HepG2 (cell line): ENCODE data around the gene GRM1. TPM values are rescaled to one million over a fixed set of nuclear protein-coding genes. Genes with fewer than 3 reads are reported as not detected.

ENCODE experiments used
- ATAC-seq: fragments of 200-7000 bp; cut with Tn5 transposase; 3 replicates; pipeline ENCODE4 v1.9.1; 2020; ENCODE audit warnings: mild to moderate bottlenecking, moderate library complexity
- BruUV-seq: library from RNA; stranded (reverse); fragments of 400-500 nt; replicated peaks from 2 replicates; lab custom pipeline; 2021; lab: Mats Ljungman, UMichigan
- CTCF ChIA-PET: fragments of 300-600 bp; formaldehyde crosslinking; extraction: SDS; loops from one replicate; lab custom pipeline; 2021; ENCODE audit warnings: low total read pairs, inconsistent platforms, low intra/inter-chr PET ratio; lab: Yijun Ruan, JAX
- POLR2A ChIA-PET: fragments of 350-600 bp; sonication (Branson Sonifier 250); formaldehyde crosslinking; loops from one replicate; lab custom pipeline; 2020; ENCODE audit warnings: antibody characterized with exemption, inconsistent platforms; lab: Yijun Ruan, JAX
- DNase-seq: peaks from one replicate; pipeline ENCODE4 v3.0.0-alpha.2; 2015; ENCODE audit warnings: low spot score
- FAIRE-seq: peaks from 3 replicates; lab custom pipeline; 2011; peaks lifted over from hg19 to GRCh38; lab: Jason Lieb, UNC
- H2AFZ ChIP-seq: one replicate; pipeline ENCODE4 v1.6.1; 2011; ENCODE audit warnings: low read length, inconsistent platforms
- H3K27ac ChIP-seq: fragments of 300-600 bp; 3 replicates; pipeline ENCODE4 v1.8.0; 2011; ENCODE audit warnings: mixed run types, mild to moderate bottlenecking, mixed read lengths, low read length, inconsistent platforms; ENCODE audit not compliant: insufficient read depth; ENCODE audit errors: extremely low read length
- H3K27me3 ChIP-seq, 2 experiments: fragments of 200-600 bp in 1 of 2; 2 replicates in 1 of 2; 3 replicates in 1 of 2; pipeline versions ENCODE4 v1.6.0 to v1.8.0; 2011; ENCODE audit warnings: low read length in 2 of 2, mild to moderate bottlenecking in 2 of 2, moderate library complexity in 2 of 2, inconsistent platforms in 1 of 2; ENCODE audit not compliant: insufficient read depth in 2 of 2, control insufficient read depth in 1 of 2
- H3K36me3 ChIP-seq, 2 experiments: fragments of 200-600 bp in 1 of 2; replicated peaks in 1 of 2; 2 replicates in 1 of 2; 3 replicates in 1 of 2; pipeline versions ENCODE4 v1.5.1 to v1.8.0; 2011; ENCODE audit warnings: low read length in 2 of 2, inconsistent platforms in 1 of 2; ENCODE audit not compliant: insufficient read depth in 2 of 2, control insufficient read depth in 1 of 2
- H3K4me1 ChIP-seq: 2 replicates; pipeline ENCODE4 v1.5.1; 2012; ENCODE audit warnings: low read length, inconsistent platforms; ENCODE audit not compliant: insufficient read depth
- H3K4me2 ChIP-seq: 2 replicates; pipeline ENCODE4 v1.6.0; 2011; ENCODE audit warnings: low read depth, low read length, inconsistent platforms
- H3K4me3 ChIP-seq, 3 experiments: fragments of 200-600 bp in 1 of 3; sonication (generic), shearing (Covaris generic) in 1 of 3; replicated peaks in 1 of 3; 2 replicates each; pipeline ENCODE4 v1.5.1; 2011 to 2016; ENCODE audit warnings: low read length in 3 of 3, inconsistent platforms in 2 of 3, low read depth in 2 of 3, mild to moderate bottlenecking in 2 of 3, control low read depth in 1 of 3, mixed read lengths in 1 of 3; ENCODE audit not compliant: insufficient read depth in 1 of 3
- H3K79me2 ChIP-seq: one replicate; pipeline ENCODE4 v1.6.1; 2011; ENCODE audit warnings: low read length, inconsistent platforms; ENCODE audit not compliant: insufficient read depth
- H3K9ac ChIP-seq: 2 replicates; pipeline ENCODE4 v1.6.0; 2011; ENCODE audit warnings: mild to moderate bottlenecking, low read depth, low read length, inconsistent platforms; ENCODE audit not compliant: insufficient read depth
- H3K9me3 ChIP-seq: 2 replicates; pipeline ENCODE4 v1.5.1; 2012; ENCODE audit warnings: mild to moderate bottlenecking, low read length
- H4K20me1 ChIP-seq: 2 replicates; pipeline ENCODE4 v1.6.0; 2011; ENCODE audit warnings: inconsistent platforms, mild to moderate bottlenecking, low read length, moderate library complexity; ENCODE audit not compliant: insufficient read depth
- HNRNPLL ChIP-seq: fragments of 200-400 bp; formaldehyde crosslinking; IDR thresholded peaks from 2 replicates; pipeline ENCODE4 v1.6.1; 2017; ENCODE audit warnings: mild to moderate bottlenecking, low read depth, low read length; ENCODE audit not compliant: poor library complexity, severe bottlenecking
- MBNL3 ChIP-seq: fragments of 250-450 bp; sonication (Bioruptor Pico); conservative IDR thresholded peaks from 2 replicates; pipeline ENCODE4 v1.8.0; 2022; ENCODE audit warnings: mild to moderate bottlenecking, inconsistent platforms
- RARA ChIP-seq: IDR thresholded peaks from 2 replicates; pipeline ENCODE4 v1.6.1; 2016; ENCODE audit warnings: missing genetic modification reagents, missing compliant biosample characterization
- SP4 ChIP-seq: sonication (generic); formaldehyde crosslinking; IDR thresholded peaks from 2 replicates; pipeline ENCODE4 v1.8.1; 2023; ENCODE audit warnings: mild to moderate bottlenecking, missing genetic modification reagents
- ZBTB8A ChIP-seq: sonication (generic); formaldehyde crosslinking; IDR thresholded peaks from 2 replicates; pipeline ENCODE4 v1.4.0; 2020; ENCODE audit warnings: mild to moderate bottlenecking, low read depth, missing genetic modification reagents, borderline replicate concordance
- ZNF30 ChIP-seq: sonication (generic); formaldehyde crosslinking; IDR thresholded peaks from 2 replicates; pipeline ENCODE4 v1.5.0; 2020; ENCODE audit warnings: mild to moderate bottlenecking, missing genetic modification reagents
- ZNF468 ChIP-seq: sonication (generic); formaldehyde crosslinking; IDR thresholded peaks from 2 replicates; pipeline ENCODE4 v1.8.0; 2022; ENCODE audit warnings: mild to moderate bottlenecking, moderate library complexity, missing genetic modification reagents
- ZNF563 ChIP-seq: sonication (generic); formaldehyde crosslinking; IDR thresholded peaks from 2 replicates; pipeline ENCODE4 v1.8.0; 2022; ENCODE audit warnings: mild to moderate bottlenecking, moderate library complexity, missing genetic modification reagents
- ZNF605 ChIP-seq: sonication (generic); formaldehyde crosslinking; IDR thresholded peaks from 2 replicates; pipeline ENCODE4 v1.8.0; 2022; ENCODE audit warnings: mild to moderate bottlenecking, missing genetic modification reagents
- ZNF720 ChIP-seq: sonication (generic); formaldehyde crosslinking; IDR thresholded peaks from 2 replicates; pipeline ENCODE4 v1.4.0; 2020; ENCODE audit warnings: missing genetic modification reagents
- ZNF776 ChIP-seq: sonication (generic); formaldehyde crosslinking; IDR thresholded peaks from 2 replicates; pipeline ENCODE4 v1.4.0; 2020; ENCODE audit warnings: mild to moderate bottlenecking, missing genetic modification reagents
- WGBS: methylation state at CpG from one replicate; pipeline ENCODE4 v1.1.6; 2017; ENCODE audit warnings: low lambda C conversion rate; 5-methylcytosine and 5-hydroxymethylcytosine counted together
- in situ Hi-C: cut with HindIII; loops from 2 replicates; pipeline ENCODE4 v1.10.0; 2017; ENCODE audit warnings: low pct_unique_long_range_greater_than_20kb; ENCODE audit not compliant: extremely low pct_ligation_motif_present
- intact Hi-C: fragments of 100-400 bp; cut with micrococcal nuclease; formaldehyde crosslinking; loops from one replicate; pipeline ENCODE4 v1.10.0; 2022; ENCODE audit not compliant: unreplicated experiment
- polyA plus RNA-seq, 8 experiments: library from polyadenylated mRNA; depleted of rRNA in 3 of 8; stranded (reverse) in 7 of 8; unstranded in 1 of 8; fragments of >200 nt; fragmentation: Illumina TruSeq in 4 of 8; extraction: Trizol in 4 of 8; gene quantifications; 2 replicates each; pipeline versions ENCODE4 v1.2.1 to v1.2.3, GENCODE V29; 2011 to 2016; ENCODE audit warnings: low read depth in 4 of 8, missing spikeins in 1 of 8, mixed read lengths in 1 of 8; ENCODE audit not compliant: insufficient read depth in 1 of 8
- total RNA-seq, 5 experiments: library from RNA; depleted of rRNA; stranded (reverse); fragments of >200 nt; fragmentation: Illumina TruSeq; extraction: Trizol; gene quantifications; 2 replicates each; pipeline ENCODE4 v1.2.3, GENCODE V29; 2016; ENCODE audit warnings: low read depth in 1 of 5
- TF ChIP-seq, protein P1 (sequence below): sonication (generic); formaldehyde crosslinking; IDR thresholded peaks from 2 replicates; pipeline ENCODE4 v1.5.0; 2020; ENCODE audit warnings: mild to moderate bottlenecking, missing genetic modification reagents, borderline replicate concordance
- TF ChIP-seq, protein P2 (sequence below): sonication (generic); formaldehyde crosslinking; IDR thresholded peaks from 2 replicates; pipeline ENCODE4 v1.4.0; 2020; ENCODE audit warnings: mild to moderate bottlenecking, missing genetic modification reagents, borderline replicate concordance

Gene GRM1
- total and polyA plus RNA-seq, 2 of the 13 experiments (the other 11 are each of a cell fraction or from before 2014, with no cell fraction given) = 0.09 TPM; not detected in 1

DNA sequence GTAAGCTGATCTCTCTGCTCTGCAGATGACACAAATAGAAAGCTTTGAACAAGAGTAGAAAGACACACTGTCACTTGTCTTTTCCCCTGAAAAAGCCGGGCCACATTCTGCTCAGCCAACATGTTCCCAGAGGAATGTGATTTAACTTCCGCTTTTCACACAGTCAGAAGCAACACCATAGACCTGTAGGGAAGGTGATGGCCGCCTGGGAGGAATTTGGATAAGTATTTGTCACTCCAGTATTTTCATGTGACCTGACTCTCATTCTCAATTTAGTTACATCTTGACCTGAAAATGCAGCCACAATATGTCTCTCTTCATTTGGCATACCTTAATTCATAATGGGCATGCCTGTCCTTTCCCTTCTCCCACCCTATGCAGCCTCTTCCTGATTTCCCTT, 2.0 kb upstream of the GRM1 start:
- FAIRE-seq (no peak), DNase-seq (no peak), ATAC-seq (no peak)
- Histone ChIP-seq H3K27ac (no peak overlapping the region), H3K9ac (no peak overlapping the region), H3K4me1 (no peaks in the 10 kb centered on the region), H3K9me3 (no peaks in the 10 kb centered on the region), H2AFZ (no peak overlapping the region), H3K36me3 (no peaks in the 10 kb centered on the region), H3K4me3 (no peak overlapping the region), H3K4me2 (no peak overlapping the region), H3K27me3 (no peaks in the 10 kb centered on the region), H3K79me2 (no peaks in the 10 kb centered on the region), H4K20me1 (no peaks in the 10 kb centered on the region; the same call in 1 of the 2 replicates)
- WGBS = 0% methylated on average over 3 of the region's 3 CpGs
- ChIA-PET POLR2A (no interaction called here), CTCF (no interaction called here)
- no TSS peak for BruUV-seq
- in situ Hi-C loops (no loop called here), intact Hi-C loops (no loop called here)
- TF ChIP-seq SP4 (CRISPR knock-in tag) (no peak), ZNF605 (CRISPR knock-in tag) (no peak), ZBTB8A (CRISPR knock-in tag) (no peak), MBNL3 (CRISPR knock-in tag) (no peak), ZNF468 (CRISPR knock-in tag) (no peak), ZNF563 (no peak), RARA (CRISPR knock-in tag) (no peak), ZNF776 (CRISPR knock-in tag) (no peak), HNRNPLL (no peak), ZNF30 (CRISPR knock-in tag) (no peak), ZNF720 (CRISPR knock-in tag) (no peak)
- TF ChIP-seq, protein P1, sequence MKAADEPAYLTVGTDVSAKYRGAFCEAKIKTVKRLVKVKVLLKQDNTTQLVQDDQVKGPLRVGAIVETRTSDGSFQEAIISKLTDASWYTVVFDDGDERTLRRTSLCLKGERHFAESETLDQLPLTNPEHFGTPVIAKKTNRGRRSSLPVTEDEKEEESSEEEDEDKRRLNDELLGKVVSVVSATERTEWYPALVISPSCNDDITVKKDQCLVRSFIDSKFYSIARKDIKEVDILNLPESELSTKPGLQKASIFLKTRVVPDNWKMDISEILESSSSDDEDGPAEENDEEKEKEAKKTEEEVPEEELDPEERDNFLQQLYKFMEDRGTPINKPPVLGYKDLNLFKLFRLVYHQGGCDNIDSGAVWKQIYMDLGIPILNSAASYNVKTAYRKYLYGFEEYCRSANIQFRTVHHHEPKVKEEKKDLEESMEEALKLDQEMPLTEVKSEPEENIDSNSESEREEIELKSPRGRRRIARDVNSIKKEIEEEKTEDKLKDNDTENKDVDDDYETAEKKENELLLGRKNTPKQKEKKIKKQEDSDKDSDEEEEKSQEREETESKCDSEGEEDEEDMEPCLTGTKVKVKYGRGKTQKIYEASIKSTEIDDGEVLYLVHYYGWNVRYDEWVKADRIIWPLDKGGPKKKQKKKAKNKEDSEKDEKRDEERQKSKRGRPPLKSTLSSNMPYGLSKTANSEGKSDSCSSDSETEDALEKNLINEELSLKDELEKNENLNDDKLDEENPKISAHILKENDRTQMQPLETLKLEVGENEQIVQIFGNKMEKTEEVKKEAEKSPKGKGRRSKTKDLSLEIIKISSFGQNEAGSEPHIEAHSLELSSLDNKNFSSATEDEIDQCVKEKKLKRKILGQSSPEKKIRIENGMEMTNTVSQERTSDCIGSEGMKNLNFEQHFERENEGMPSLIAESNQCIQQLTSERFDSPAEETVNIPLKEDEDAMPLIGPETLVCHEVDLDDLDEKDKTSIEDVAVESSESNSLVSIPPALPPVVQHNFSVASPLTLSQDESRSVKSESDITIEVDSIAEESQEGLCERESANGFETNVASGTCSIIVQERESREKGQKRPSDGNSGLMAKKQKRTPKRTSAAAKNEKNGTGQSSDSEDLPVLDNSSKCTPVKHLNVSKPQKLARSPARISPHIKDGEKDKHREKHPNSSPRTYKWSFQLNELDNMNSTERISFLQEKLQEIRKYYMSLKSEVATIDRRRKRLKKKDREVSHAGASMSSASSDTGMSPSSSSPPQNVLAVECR (CRISPR knock-in tag) = no peak
- TF ChIP-seq, protein P2, sequence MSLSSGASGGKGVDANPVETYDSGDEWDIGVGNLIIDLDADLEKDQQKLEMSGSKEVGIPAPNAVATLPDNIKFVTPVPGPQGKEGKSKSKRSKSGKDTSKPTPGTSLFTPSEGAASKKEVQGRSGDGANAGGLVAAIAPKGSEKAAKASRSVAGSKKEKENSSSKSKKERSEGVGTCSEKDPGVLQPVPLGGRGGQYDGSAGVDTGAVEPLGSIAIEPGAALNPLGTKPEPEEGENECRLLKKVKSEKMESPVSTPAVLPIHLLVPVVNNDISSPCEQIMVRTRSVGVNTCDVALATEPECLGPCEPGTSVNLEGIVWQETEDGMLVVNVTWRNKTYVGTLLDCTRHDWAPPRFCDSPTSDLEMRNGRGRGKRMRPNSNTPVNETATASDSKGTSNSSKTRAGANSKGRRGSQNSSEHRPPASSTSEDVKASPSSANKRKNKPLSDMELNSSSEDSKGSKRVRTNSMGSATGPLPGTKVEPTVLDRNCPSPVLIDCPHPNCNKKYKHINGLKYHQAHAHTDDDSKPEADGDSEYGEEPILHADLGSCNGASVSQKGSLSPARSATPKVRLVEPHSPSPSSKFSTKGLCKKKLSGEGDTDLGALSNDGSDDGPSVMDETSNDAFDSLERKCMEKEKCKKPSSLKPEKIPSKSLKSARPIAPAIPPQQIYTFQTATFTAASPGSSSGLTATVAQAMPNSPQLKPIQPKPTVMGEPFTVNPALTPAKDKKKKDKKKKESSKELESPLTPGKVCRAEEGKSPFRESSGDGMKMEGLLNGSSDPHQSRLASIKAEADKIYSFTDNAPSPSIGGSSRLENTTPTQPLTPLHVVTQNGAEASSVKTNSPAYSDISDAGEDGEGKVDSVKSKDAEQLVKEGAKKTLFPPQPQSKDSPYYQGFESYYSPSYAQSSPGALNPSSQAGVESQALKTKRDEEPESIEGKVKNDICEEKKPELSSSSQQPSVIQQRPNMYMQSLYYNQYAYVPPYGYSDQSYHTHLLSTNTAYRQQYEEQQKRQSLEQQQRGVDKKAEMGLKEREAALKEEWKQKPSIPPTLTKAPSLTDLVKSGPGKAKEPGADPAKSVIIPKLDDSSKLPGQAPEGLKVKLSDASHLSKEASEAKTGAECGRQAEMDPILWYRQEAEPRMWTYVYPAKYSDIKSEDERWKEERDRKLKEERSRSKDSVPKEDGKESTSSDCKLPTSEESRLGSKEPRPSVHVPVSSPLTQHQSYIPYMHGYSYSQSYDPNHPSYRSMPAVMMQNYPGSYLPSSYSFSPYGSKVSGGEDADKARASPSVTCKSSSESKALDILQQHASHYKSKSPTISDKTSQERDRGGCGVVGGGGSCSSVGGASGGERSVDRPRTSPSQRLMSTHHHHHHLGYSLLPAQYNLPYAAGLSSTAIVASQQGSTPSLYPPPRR = no peak
